Naive thymus-derived CD4-positive, alpha-beta T cell (primary cell): ENCODE data around the gene RTN1. TPM values are rescaled to one million over a fixed set of nuclear protein-coding genes. Genes with fewer than 3 reads are reported as not detected.

ENCODE experiments used
- ATAC-seq: fragments of 150-1000 bp; cut with Tn5 transposase; 2 replicates; pipeline ENCODE4 v1.10.0; 2021; ENCODE audit warnings: mild to moderate bottlenecking, moderate library complexity
- CTCF ChIA-PET: fragments of 350-600 bp; sonication (Branson Sonifier 250); formaldehyde crosslinking; loops from one replicate; lab custom pipeline; 2021; ENCODE audit warnings: antibody characterized with exemption; lab: Charles Lee
- POLR2A ChIA-PET: fragments of 350-600 bp; sonication (Branson Sonifier 250); formaldehyde crosslinking; loops from one replicate; lab custom pipeline; 2021; ENCODE audit warnings: antibody characterized with exemption, inconsistent platforms; lab: Charles Lee
- DNase-seq, 9 donors: peaks; one replicate each; pipeline versions ENCODE4 v3.0.0 to v3.0.0-alpha.2; 2020 to 2022; ENCODE audit warnings: mixed read lengths in 1 of 9
- H3K27ac ChIP-seq: one replicate; pipeline ENCODE4 v1.7.0; 2013; ENCODE audit warnings: mild to moderate bottlenecking, low read depth, low read length, moderate library complexity
- H3K27me3 ChIP-seq, 2 donors: one replicate each; pipeline ENCODE4 v1.7.0; 2013; ENCODE audit warnings: low read length in 2 of 2, mild to moderate bottlenecking in 2 of 2, moderate library complexity in 2 of 2; ENCODE audit not compliant: control insufficient read depth in 2 of 2, insufficient read depth in 2 of 2
- H3K36me3 ChIP-seq, 3 experiments: 1 replicate in 2 of 3; 2 replicates in 1 of 3; pipeline ENCODE4 v1.7.0; 2013; ENCODE audit warnings: low read length in 3 of 3, mild to moderate bottlenecking in 3 of 3, moderate library complexity in 1 of 3; ENCODE audit not compliant: insufficient read depth in 3 of 3, control insufficient read depth in 2 of 3
- H3K4me1 ChIP-seq, 2 donors: one replicate each; pipeline ENCODE4 v1.7.0; 2013; ENCODE audit warnings: low read length in 2 of 2, mild to moderate bottlenecking in 2 of 2, moderate library complexity in 1 of 2; ENCODE audit not compliant: control insufficient read depth in 2 of 2, insufficient read depth in 2 of 2
- H3K4me3 ChIP-seq: 2 replicates; pipeline ENCODE4 v1.7.0; 2013; ENCODE audit warnings: mild to moderate bottlenecking, low read length
- H3K9me3 ChIP-seq, 3 experiments: 1 replicate in 2 of 3; 2 replicates in 1 of 3; pipeline ENCODE4 v1.7.0; 2013; ENCODE audit warnings: low read length in 3 of 3; ENCODE audit not compliant: control insufficient read depth in 2 of 3
- H3K27ac Mint-ChIP-seq, 9 donors: one replicate each; pipeline ENCODE4 v1.8.0; 2020 to 2022; ENCODE audit warnings: mixed read lengths in 9 of 9, mild to moderate bottlenecking in 8 of 9, moderate library complexity in 5 of 9, inconsistent platforms in 2 of 9
- H3K27me3 Mint-ChIP-seq, 5 donors: one replicate each; pipeline ENCODE4 v1.8.0; 2021 to 2022; ENCODE audit warnings: mixed read lengths in 5 of 5, mild to moderate bottlenecking in 1 of 5
- H3K36me3 Mint-ChIP-seq, 5 donors: one replicate each; pipeline ENCODE4 v1.8.0; 2020 to 2022; ENCODE audit warnings: mixed read lengths in 5 of 5, mild to moderate bottlenecking in 3 of 5, inconsistent platforms in 1 of 5
- H3K4me1 Mint-ChIP-seq, 7 donors: one replicate each; pipeline ENCODE4 v1.8.0; 2020 to 2022; ENCODE audit warnings: mixed read lengths in 7 of 7, mild to moderate bottlenecking in 3 of 7, inconsistent platforms in 1 of 7
- H3K4me3 Mint-ChIP-seq, 10 donors: one replicate each; pipeline ENCODE4 v1.8.0; 2020 to 2022; ENCODE audit warnings: mild to moderate bottlenecking in 10 of 10, mixed read lengths in 10 of 10, moderate library complexity in 6 of 10, inconsistent platforms in 2 of 10
- H3K9me3 Mint-ChIP-seq, 11 donors: one replicate each; pipeline ENCODE4 v1.8.0; 2020 to 2022; ENCODE audit warnings: mixed read lengths in 11 of 11, mild to moderate bottlenecking in 4 of 11, inconsistent platforms in 1 of 11, moderate library complexity in 1 of 11
- intact Hi-C, 2 donors: fragments of 100-400 bp; cut with micrococcal nuclease; formaldehyde crosslinking; loops; one replicate each; pipeline ENCODE4 v1.15.1; 2023
- polyA plus RNA-seq, 2 donors: library from polyadenylated mRNA; unstranded; fragments of 300-500 nt; fragmentation: Illumina TruSeq; gene quantifications; one replicate each; pipeline ENCODE4 v1.2.3, GENCODE V29; 2021
- total RNA-seq, 6 experiments: library from RNA in 5 of 6; stranded (reverse) in 5 of 6; gene quantifications; 1 replicate in 5 of 6; 2 replicates in 1 of 6; pipeline ENCODE4 v1.2.3 and lab custom pipeline; 2021 to 2026

RTN1 gene
- total and polyA plus RNA-seq, 7 experiments from 2014 or later, result 0.24 to 9.4 (median 0.77) TPM; not detected in 3

- Mint-ChIP-seq H3K36me3 (no peaks in the 10 kb centered on the region), H3K27me3 (peaks cover 56 to 75% (median 70%) of the 10 kb centered on the region in 5 donors), H3K4me1 (peaks cover 0 to 7% (median 4%) of the 10 kb centered on the region in 7 donors), H3K27ac (no peak overlapping the region), H3K4me3 (no peak overlapping the region), H3K9me3 (peaks cover 0 to 5% (median 0%) of the 10 kb centered on the region in 11 donors)
- H3K27me3 ChIP-seq, result no peaks in the 10 kb centered on the region
- no peak overlapping the region for H3K4me3 ChIP-seq
- H3K9me3 ChIP-seq, result no peaks in the 10 kb centered on the region
- H3K36me3 ChIP-seq, result no peaks in the 10 kb centered on the region
- no peak overlapping the region for H3K27ac ChIP-seq
- ChIA-PET CTCF (no interaction called here), POLR2A (no interaction called here)
- ATAC-seq, result no peak
- intact Hi-C loops, result loop anchor here in 1 of 2 donors (5.0 kb wide), 1 partner anchor 551 kb away; no protein-coding TSS in a partner anchor
- DNase-seq, result no peak
- H3K4me1 ChIP-seq, result no peaks in the 10 kb centered on the region
Observed at GRCh38 chr14:59631237-59631636, 239.3 kb downstream of the RTN1 start.

GRCh38 chr14:59630288-59630963, 240.2 kb downstream of the RTN1 start:
- peak overlapping the region in 3 of 10 donors; percentile 37 to 54 (median 47) for H3K4me3 Mint-ChIP-seq
- Histone ChIP-seq H3K9me3 (no peaks in the 10 kb centered on the region), H3K27me3 (no peaks in the 10 kb centered on the region), H3K4me3 (no peak overlapping the region), H3K27ac (no peak overlapping the region), H3K36me3 (no peaks in the 10 kb centered on the region), H3K4me1 (no peaks in the 10 kb centered on the region)
- no peak overlapping the region for H3K27ac Mint-ChIP-seq
- no peak for DNase-seq
- H3K27me3 Mint-ChIP-seq, result peaks cover 56 to 71% (median 64%) of the 10 kb centered on the region in 5 donors
- peaks cover 0 to 7% (median 4%) of the 10 kb centered on the region in 7 donors for H3K4me1 Mint-ChIP-seq
- no peaks in the 10 kb centered on the region for H3K36me3 Mint-ChIP-seq
- ATAC-seq, result no peak
- CTCF ChIA-PET, result no interaction called here
- POLR2A ChIA-PET, result no interaction called here
- H3K9me3 Mint-ChIP-seq, result peaks cover 0 to 5% (median 0%) of the 10 kb centered on the region in 11 donors
- intact Hi-C loops, result loop anchor here in 1 of 2 donors (5.0 kb wide), 1 partner anchor 552 kb away; no protein-coding TSS in a partner anchor

- CTCF ChIA-PET, result no interaction called here
- Mint-ChIP-seq H3K27me3 (peaks cover 56 to 69% (median 64%) of the 10 kb centered on the region in 5 donors), H3K9me3 (peaks cover 0 to 3% (median 0%) of the 10 kb centered on the region in 11 donors), H3K4me3 (peak overlapping the region in 2 of 10 donors; percentile 37 to 54), H3K36me3 (no peaks in the 10 kb centered on the region), H3K27ac (no peak overlapping the region), H3K4me1 (peaks cover 0 to 7% (median 4%) of the 10 kb centered on the region in 7 donors)
- intact Hi-C loops, result loop anchor here in 1 of 2 donors (5.0 kb wide), 1 partner anchor 553 kb away; no protein-coding TSS in a partner anchor
- Histone ChIP-seq H3K4me3 (no peak overlapping the region), H3K9me3 (no peaks in the 10 kb centered on the region), H3K4me1 (no peaks in the 10 kb centered on the region), H3K27ac (no peak overlapping the region), H3K27me3 (no peaks in the 10 kb centered on the region), H3K36me3 (no peaks in the 10 kb centered on the region)
- ATAC-seq (no peak), DNase-seq (no peak)
- POLR2A ChIA-PET, result no interaction called here
Observed at GRCh38 chr14:59629444-59630287, 240.9 kb downstream of the RTN1 start.

- H3K9me3 ChIP-seq, result no peaks in the 10 kb centered on the region
- DNase-seq (no peak), ATAC-seq (no peak)
- peaks cover 0 to 1% (median 0%) of the 10 kb centered on the region in 11 donors for H3K9me3 Mint-ChIP-seq
- no peaks in the 10 kb centered on the region for H3K36me3 Mint-ChIP-seq
- intact Hi-C loops, result no loop called here
- no peaks in the 10 kb centered on the region for H3K36me3 ChIP-seq
- POLR2A ChIA-PET, result no interaction called here
- H3K27ac Mint-ChIP-seq, result no peak overlapping the region
- no peak overlapping the region for H3K27ac ChIP-seq
- CTCF ChIA-PET, result no interaction called here
- peaks cover 46 to 54% (median 51%) of the 10 kb centered on the region in 5 donors for H3K27me3 Mint-ChIP-seq
- no peak overlapping the region for H3K4me3 ChIP-seq
- H3K4me1 ChIP-seq, result no peaks in the 10 kb centered on the region
- no peak overlapping the region for H3K4me3 Mint-ChIP-seq
- peaks cover 0 to 7% (median 4%) of the 10 kb centered on the region in 7 donors for H3K4me1 Mint-ChIP-seq
- H3K27me3 ChIP-seq, result no peaks in the 10 kb centered on the region
Observed at GRCh38 chr14:59627011-59627520, 243.5 kb downstream of the RTN1 start.

- peaks cover 0 to 5% (median 0%) of the 10 kb centered on the region in 11 donors for H3K9me3 Mint-ChIP-seq
- Histone ChIP-seq H3K27me3 (no peaks in the 10 kb centered on the region), H3K27ac (no peak overlapping the region), H3K4me1 (no peaks in the 10 kb centered on the region), H3K36me3 (no peaks in the 10 kb centered on the region), H3K9me3 (no peaks in the 10 kb centered on the region), H3K4me3 (no peak overlapping the region)
- no peaks in the 10 kb centered on the region for H3K36me3 Mint-ChIP-seq
- no peak for DNase-seq
- H3K4me1 Mint-ChIP-seq, result no peaks in the 10 kb centered on the region
- intact Hi-C loops, result no loop called here
- peaks cover 5 to 41% (median 33%) of the 10 kb centered on the region in 5 donors for H3K27me3 Mint-ChIP-seq
- CTCF ChIA-PET, result no interaction called here
- no peak overlapping the region for H3K4me3 Mint-ChIP-seq
- no peak overlapping the region for H3K27ac Mint-ChIP-seq
- POLR2A ChIA-PET, result no interaction called here
- ATAC-seq, result no peak
Observed at GRCh38 chr14:59622631-59623030, 247.9 kb downstream of the RTN1 start.

- no peak overlapping the region for H3K4me3 ChIP-seq
- Mint-ChIP-seq H3K4me3 (no peak overlapping the region), H3K27ac (no peak overlapping the region), H3K4me1 (no peaks in the 10 kb centered on the region), H3K9me3 (peaks cover 0 to 5% (median 0%) of the 10 kb centered on the region in 11 donors), H3K36me3 (no peaks in the 10 kb centered on the region), H3K27me3 (peaks cover 0 to 37% (median 29%) of the 10 kb centered on the region in 5 donors)
- no peaks in the 10 kb centered on the region for H3K4me1 ChIP-seq
- ATAC-seq (no peak), DNase-seq (no peak)
- no peaks in the 10 kb centered on the region for H3K9me3 ChIP-seq
- CTCF ChIA-PET, result no interaction called here
- H3K36me3 ChIP-seq, result no peaks in the 10 kb centered on the region
- no peak overlapping the region for H3K27ac ChIP-seq
- intact Hi-C loops, result no loop called here
- H3K27me3 ChIP-seq, result no peaks in the 10 kb centered on the region
- POLR2A ChIA-PET, result no interaction called here
Observed at GRCh38 chr14:59619061-59619460, 251.5 kb downstream of the RTN1 start.
